HPDE6-E6E7 (cell line): ENCODE data around the gene MAN1C1.

Source experiments
- DNase-seq: peaks from one replicate; pipeline ENCODE4 v3.0.0; 2011; ENCODE audit warnings: missing footprints; ENCODE audit errors: extremely low spot score

The MAN1C1 gene

DNA sequence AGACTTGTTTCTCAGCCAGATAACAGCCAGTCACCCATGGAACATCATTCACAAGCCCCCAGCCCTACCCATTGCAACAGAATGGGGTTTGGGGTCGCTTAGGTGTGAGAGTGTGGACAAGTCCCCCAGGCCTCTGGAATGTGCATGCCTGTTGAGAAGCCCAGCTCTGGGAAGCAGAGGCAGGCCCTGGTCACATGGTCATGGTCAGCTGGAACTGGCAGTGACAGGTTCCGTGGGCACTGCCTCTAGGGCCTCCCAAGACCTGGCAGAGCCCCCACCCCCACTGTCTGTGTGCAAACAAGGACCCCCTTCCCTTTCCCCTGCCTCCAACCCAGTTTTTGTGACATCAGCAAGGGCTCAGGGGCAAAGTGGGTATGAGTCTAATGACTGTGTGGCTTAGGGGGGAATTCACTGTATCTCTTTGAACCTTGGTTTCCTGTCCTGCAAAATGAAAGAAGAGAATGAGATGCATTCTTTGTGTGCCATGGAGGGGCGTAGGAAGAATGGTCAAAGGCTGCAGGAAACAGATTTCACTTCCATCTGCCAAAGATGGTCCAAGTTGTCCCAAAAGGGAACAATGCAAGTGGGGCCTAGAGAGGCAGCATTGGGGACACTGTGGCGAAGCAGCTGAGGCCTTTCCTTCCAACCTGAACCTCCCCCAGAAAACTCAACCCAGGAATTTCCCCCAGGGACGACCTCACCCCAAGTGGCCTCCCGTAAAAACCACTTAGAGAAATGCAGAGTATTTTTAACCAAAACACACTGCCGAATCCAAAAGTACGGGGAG is 148.7 kb downstream of the MAN1C1 start:
- no peak for DNase-seq

DNA sequence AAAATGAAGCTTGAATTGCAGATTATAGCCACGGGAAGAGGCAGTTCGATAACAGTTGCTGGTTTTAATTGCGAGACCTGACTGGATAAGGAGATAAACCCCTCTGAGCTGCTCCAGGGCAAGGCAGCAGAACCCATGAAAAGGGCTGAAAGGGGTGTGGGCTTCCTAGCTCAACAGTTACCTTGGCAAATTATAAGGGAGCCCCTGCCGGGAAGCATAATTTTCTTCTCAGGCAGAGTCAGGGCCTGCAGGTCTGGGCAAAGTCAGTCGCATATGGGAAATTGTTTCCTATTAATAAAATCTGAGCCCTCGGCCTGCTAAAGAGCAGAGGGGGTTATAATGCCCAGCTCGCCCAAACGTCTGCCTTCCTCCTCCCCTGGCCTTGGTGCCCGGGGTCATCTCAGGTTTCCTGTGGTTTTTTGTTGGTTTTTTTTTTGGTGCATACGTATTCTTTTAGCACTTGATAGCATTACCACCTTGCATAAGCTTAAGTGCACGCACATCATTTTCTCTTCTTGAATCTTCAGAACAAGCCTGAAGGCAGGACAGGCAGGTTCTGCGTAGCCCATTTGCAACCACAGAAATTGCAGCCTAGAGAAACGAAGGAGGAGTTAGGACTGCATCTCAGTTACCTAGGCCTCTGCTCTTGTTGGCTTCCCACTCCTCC is 149.5 kb downstream of the MAN1C1 start:
- no peak for DNase-seq

DNA sequence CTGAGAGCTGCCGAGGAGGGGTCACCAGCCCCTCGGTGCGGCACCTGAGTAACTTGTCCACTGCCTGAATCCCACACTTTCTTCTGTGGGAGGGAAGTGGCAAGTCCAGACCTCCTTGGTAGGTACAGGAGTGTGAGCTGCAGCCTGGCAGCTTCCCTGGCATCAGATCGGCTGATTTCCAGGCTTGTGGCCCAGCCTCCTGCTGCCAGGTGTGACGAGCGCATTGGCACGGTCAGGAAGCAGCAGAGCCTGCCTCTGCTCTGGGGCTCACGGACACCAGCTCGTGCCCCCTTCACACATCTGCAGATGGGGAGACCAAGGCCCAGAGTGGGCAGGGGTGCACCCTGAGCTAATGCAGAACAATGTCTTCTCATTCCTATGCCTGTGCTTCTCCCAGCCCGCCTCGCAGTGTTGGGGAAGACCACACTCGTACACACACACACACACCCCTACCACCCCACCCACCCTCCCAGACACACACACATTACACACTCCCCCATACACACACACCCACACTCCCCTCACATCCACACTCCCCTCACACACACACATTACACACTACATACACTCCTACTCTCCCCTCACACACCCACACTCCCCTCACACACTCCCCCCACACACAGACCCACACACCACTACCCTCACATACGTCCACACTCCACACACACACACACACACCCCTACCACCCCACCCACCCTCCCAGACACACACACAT is 150.3 kb downstream of the MAN1C1 start:
- no peak for DNase-seq

DNA sequence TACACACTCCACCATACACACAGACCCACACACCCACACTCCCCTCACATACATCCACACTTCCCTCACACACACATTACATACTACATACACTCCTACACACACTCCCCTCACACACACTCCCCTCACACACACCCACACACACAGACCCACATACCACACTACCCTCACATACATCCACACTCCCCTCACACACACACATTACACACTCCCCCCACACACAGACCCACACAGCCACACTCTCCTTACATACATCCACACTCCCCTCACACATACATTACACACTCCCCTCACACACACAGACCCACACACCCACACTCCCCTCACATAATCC is 150.8 kb downstream of the MAN1C1 start:
- no peak for DNase-seq

DNA sequence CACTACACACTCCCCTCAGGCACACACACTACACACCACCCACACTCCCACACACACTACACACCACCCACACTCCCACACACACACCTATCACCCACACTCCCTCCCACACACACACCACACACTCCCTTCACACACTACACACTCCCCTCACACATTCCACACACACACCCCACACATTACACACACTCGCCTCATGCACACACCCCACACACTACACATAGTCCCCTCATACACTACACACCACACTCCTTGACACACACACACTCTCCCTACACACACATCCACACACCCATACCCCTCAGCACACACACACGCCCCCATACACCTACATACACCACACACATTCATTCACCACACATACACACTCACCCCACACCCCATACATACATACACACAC is 152.4 kb downstream of the MAN1C1 start:
- DNase-seq = no peak

DNA sequence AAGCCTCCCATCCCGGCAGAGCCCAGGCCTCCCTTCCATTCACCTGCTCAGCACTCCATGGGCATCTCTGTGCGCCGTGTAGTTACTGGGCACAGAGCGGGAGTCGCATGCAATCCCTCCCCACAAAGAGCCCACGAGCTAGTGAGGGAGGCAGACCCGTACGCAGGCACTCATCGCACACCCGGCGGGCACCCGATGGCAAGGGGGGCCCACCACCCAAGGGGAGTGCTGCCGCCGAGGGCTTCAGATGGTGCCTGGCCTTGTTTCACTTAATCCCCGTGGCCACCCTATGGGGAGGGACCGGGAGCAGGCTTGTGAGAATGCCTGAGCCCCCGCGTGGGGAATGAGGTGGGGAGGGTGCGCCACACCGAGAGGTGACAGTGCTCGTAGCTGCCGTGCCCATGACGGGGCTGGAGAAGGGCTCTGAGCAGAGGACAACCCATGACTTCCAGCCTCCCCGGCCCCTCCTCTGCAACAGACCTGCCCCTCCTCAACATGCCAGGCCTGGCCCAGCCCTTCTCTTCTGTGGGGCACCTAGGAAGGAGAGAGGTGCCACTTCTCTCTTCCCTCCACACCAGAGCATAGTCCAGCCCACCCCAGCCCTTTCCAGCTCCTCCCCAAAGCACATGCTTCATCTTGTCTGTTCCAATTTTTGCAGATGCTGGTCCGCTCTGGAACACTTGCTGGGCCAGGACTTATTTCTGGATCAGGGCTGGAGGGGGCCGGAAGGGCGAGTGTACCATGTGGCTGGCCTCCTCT is 153.2 kb downstream of the MAN1C1 start:
- DNase-seq = no peak

DNA sequence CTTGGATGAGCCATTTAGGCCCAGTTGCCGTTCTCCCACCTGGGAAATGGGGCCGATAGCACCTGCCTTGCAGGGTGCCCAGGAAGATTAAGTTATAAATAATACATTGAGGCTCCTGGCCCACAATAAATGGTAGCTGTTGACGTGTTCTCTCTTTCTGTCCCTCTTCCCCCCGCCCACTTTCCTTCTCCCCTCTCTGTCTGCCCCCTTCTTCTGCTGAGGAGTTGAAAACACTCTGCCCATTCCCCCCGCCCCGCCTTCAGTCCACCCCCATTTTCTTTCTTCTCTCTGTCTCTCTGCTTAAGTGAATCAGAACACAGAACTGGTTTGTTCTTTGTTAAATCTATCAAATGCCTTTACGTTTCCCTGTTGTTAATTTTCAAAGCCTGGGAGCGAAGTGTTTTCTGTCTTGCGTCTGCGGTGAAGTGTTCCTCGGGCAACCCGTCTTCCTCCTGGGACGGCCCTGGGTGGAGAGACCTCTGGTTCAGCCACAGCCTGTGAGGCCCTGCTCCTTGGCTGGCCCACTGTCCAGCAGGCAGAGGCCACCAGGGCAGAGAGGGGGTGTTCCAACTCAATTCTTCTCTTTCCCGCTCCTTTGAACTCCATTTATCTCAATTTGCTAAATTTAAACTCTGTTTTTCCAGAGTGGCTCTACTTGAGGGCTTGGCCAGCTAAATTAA is 154.1 kb downstream of the MAN1C1 start:
- DNase-seq = no peak

DNA sequence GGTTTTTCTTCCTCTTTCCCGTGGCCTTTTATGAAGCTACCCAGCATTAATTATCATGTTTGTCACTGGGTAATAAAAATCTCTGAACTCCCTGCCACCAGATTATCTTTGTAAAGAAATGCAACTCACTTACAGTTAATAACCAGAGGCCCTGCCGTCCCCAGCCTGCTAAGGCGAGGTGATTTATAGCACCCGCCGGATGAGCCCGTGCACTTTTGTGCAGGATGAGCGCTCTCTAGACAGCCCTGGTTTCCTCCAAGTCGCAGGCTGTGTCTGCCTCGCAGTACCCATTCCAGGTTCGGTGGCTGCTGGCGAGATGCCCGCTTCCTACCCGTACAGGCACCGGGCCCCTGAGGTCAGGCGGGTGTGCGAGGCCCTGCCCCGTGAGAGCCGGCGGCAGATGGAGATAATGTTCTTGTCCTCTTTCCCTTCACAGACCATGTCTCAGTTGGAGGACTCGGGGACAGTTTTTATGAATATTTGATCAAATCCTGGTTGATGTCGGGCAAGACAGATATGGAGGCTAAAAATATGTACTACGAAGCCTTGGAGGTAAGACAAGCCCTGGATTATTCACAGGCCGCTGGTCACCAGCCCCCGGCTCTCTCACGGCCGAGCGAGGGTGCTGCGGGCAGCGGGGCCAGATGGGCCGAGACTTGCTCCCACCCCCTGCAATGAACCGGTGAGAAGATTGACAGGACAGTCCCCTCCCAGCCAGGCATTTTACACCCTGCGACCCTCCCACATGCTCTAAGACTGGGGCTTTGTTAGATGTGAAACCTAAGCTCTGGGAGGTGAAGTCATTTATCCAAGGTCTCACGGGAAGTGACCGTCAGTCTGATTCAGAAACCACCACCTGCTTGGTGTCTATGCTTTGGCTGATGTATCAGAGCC is 154.9 kb downstream of the MAN1C1 start:
- DNase-seq = no peak

DNA sequence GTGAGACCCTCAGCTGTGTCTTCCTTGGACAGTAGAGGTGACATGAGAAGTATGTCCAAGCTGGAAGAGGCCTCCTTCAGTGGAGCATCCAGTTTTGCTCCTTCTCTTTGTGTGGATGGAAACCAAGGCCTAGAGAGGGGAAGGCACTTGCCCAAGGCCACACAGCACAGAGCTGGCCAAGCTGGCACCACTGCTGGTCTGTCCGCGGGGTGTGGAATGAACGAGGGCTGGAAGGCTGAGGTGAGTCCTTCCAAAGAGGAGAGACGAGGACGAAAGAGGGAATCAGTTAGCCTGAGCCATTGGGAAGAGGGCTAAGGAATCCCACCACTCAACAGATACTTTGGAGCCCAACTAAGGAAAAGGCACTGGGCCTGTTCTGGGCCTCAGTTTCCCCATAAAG is 155.6 kb downstream of the MAN1C1 start:
- no peak for DNase-seq

DNA sequence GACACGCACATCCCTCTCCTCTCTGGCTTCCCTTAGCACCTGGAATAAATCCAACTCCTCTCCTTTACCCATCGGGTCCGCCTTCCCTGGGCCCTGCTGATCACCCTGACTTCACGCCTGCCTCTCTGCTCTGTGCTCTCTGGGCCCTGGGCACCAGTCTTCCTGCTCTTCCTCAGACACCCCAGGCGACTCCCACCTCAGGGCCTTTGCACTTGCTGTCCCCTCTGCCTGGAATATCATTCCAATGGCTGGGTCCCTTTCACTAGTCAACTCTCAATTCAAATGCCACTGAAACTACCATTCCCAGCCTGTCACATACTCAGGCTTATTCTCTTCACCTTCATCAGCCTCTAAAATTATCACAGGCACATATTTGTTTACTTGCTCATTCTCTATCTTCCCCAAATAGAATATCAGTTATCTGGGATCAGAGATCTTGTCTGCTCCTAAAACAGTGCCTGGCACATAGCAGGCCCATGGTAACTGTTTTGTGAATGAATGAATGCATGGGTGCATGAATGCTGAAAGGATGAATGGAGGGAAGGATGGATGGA is 156.2 kb downstream of the MAN1C1 start:
- no peak for DNase-seq

DNA sequence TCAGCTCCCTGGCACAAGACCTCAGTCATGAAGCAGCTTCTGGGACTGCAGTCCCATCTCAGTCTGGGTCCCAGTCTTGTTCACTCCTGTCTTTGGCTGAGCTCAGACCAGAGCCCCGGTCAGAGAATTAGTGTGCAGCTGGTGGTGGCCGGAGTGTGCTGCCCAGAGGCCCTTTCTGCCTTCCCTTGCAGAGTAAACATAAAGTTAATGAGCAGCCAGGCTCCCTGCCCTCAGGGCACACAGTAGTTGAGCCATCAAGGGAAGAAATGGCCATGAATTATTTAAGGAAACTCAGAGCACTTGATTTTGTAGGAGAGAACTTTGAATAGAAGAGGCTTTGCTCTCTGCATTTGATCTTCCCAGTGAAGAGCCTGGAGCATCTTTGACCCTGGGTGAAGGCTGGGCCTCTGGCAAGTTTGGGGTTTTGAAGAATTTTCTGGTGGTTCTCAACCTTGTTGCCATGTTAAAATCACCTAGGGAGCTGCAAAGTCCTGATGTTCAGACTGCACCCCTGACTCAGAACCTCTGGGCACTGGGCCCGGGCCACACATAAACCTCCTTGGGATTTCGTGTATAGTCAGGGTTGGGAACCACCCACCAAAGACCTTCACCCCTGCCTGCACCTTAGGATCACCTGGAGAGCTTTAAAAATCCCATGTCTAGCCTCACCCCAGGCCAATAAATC is 157.0 kb downstream of the MAN1C1 start:
- DNase-seq = peak; percentile 34

DNA sequence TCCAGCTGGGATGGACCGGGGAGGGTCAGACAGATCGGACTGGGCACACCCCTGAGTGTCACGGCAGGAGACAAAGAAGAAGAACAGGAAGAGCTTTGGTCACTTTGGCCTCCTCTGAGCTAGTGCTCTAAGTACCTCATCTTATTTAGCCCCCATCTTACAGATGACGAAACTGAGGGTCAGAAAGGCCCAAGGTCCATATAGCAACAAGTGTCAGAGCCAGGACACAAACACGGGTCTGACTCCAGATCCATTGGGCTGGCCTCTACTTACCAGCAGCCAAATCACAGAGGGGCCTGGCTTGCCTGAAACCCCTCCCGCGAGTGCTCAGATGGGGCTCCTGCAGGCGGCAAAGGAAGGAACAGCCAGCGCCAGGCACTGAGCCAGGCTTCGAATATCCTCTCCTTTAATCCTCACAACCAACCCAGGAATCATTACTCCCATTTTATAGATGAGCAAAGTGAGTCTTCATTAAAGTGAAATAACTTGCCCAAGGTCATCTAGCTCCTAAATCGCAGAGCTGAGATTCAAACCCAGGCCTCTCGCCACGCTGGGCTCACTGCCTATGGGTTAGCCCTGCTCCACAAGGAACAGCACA is 157.7 kb downstream of the MAN1C1 start:
- DNase-seq = no peak

DNA sequence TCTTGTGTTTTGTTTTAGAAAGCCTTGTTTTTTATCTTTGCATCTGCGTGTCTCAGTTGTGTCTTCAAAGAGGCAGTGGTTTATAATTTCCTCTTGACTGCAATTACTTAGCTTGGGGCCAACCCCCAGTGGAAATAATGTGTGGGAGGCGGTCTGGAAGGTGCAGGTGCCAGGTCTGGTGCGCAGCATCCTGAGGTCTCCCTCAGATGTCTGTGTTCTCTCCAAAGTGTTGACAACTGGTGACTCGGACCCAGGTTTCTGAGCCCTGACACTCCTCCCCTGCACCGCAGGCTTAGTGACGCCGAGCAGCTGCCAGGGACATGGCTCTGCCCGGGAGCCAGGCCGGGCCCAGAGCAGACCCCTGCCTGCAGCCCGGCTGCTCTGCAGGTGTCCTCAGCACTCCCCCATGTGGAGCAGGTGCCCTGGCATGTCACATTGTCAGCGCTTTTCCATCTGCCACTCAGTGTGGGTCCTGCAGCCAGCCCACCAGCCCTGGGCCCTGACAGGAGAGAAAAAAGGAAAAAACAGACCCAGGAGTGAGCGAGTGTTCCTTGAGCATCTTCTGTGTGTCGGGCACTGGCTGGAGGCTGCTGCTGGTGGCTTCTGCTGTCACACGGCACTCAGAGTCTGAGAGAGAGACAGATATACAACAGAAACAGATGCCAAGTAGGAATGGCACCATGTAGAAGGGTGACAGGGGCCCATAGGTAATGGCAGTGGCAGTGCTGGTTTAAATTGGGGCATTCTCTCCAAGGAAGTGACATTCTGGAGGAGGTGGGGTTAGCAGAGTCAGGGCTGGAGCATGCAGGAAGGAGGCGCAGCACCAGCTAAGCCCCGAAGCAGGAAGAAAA is 158.6 kb downstream of the MAN1C1 start:
- no peak for DNase-seq

DNA sequence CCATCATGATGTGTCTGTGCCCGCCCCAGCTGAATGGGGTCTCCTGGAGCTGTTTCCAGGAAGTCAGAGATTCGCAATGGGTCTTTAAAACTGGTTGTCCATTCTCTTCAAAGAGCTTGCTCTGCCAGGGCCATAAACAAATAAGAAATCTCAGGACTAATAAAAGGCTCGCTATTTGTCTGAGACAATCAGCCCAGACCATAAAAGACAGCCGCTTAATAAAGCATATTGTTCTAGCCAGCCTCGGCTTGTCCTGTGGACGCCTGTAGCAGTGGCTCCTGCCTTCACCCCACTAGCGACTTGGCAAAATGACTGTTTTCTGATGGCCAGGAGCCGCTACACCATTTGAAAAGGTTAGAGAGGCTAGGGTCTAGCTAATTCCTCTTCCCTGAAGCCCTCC is 162.8 kb downstream of the MAN1C1 start:
- no peak for DNase-seq

DNA sequence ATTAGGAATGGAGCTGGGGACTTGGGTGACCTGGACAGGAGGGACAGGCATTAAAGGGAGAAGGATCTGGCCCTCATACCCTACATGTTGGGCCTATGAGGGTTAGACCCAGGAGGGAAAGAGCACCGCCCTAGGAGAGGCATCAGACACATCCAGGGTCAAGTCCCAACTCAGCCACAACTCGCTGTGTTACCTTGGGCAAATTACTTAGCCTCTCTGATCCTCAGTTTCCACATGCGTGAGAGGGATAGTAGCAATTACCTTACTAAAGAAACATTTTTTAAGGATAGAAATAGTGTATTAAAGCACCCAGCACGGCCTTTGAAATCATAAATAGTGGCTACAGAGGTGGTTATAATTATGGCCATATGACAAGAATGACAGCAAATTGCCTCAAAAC is 163.3 kb downstream of the MAN1C1 start:
- DNase-seq = no peak

DNA sequence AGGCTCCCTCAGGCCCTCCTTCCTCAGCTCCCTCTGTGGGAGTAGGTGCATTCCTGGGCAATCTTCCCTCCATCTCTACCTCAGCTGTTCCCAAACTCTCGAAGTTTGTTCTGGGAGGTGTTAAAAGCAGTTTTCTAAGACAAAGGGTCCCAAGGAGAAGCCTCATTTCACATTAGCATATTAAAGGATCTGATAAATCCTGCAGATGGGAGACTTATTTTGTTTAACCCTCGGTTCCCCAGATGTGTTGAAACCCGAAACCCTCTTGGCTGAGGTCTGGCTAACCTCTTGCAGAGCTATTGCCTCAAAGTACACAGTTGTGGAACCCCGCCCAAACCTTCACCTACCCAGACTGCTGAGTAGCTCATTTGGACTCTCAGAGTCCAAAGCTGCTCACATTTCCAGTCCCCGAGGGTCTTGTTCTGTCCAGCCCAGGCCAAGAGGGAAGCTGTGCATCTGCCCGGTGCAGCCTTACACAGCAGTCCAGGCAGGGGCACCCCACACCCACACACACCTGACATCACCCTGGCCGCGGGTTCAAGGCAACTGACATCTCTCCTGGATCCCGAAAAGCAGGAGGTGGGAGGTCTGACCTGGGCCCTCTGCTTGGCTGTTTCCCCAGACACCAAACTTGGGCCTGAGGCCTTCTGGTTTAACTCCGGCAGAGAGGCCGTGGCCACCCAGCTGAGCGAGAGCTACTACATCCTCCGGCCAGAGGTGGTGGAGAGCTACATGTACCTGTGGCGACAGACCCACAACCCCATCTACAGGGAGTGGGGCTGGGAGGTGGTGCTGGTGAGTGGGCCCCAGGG is 163.9 kb downstream of the MAN1C1 start:
- DNase-seq = no peak

DNA sequence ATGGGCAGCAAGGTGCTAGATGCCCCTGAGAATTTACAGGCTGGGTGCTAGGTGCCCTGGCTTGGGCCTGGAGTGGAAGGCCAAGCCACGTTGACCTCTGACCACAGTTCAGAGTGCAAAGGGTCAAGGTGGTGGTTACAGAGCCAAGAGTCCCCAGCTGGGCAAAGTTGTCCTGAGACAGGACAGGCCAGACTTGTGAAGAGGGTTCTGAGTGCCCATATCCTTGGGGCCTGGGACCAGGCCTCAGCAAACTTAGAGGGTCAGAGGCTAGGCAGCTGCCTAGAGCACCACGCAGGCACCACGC is 164.5 kb downstream of the MAN1C1 start:
- no peak for DNase-seq
